ENCODE measurements around the gene PRPF40B.
A peak's percentile ranks its signal among the peaks of the same experiment; 100 is the strongest.

The PRPF40B gene

DNA sequence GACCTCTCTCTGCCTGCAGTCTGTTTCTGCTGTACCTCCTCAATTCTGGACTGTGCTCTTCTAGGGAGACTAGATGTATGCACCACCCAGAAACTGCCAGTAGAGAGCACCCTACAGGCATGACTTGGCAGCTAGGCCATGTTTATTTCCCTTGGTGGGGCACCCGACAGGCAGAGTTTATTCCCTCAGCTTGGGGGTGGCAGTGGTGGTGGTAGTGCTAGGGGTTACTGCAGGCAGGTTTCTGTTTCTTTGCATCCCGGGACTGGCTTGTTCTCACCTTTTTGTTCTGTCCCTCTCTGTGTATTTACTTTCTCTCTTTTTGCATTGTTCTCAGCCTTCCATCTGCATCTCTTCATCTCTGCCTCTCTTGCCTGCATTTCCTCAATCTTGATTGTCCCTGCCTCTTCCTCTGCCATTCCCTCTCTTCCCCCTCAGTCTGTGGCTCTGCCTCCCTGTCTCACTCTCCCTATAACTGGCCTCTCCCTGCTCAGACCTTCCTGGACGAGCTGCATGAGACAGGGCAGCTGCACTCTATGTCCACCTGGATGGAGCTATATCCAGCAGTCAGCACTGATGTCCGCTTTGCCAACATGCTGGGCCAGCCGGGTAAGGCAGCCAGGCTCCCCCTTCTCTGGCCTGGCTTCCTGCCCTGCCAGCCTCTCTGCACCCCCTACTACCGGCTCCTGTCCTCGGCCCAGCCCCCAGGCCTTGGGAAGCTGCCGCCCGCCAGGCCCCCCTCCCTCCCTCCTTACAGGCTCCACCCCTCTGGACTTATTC lies 13.8 kb downstream of the PRPF40B start:
- peak; percentile 6 for DNase-seq

- no peak for DNase-seq
Observed at GRCh38 chr12:49641748-49642369, 18.5 kb downstream of the PRPF40B start.

- no peak for DNase-seq
Observed at GRCh38 chr12:49642370-49642802, 19.0 kb downstream of the PRPF40B start.

GRCh38 chr12:49643135-49643534 lies 19.8 kb downstream of the PRPF40B start:
- DNase-seq: no peak

GRCh38 chr12:49643961-49644619 lies 20.7 kb downstream of the PRPF40B start:
- no peak for DNase-seq

DNA sequence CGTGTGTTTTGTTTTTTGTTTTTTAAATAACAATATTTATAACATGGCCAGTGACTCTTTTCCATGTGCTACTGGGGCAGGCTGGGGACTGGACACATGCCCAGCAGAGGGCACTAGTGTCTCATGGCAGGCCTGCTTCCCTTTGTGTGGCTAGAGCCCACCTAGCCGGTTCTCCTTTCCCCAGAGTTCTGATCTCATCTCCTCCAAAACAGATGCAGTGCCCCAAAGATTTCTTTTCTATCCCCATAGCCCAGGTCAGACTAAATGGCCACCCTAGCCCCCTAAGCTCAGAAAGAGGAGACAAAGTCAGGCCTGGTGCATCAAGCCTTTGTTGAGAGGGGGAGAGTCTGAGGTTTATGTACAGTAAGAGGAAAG lies 21.2 kb downstream of the PRPF40B start:
- peak; percentile 61 for DNase-seq

DNA sequence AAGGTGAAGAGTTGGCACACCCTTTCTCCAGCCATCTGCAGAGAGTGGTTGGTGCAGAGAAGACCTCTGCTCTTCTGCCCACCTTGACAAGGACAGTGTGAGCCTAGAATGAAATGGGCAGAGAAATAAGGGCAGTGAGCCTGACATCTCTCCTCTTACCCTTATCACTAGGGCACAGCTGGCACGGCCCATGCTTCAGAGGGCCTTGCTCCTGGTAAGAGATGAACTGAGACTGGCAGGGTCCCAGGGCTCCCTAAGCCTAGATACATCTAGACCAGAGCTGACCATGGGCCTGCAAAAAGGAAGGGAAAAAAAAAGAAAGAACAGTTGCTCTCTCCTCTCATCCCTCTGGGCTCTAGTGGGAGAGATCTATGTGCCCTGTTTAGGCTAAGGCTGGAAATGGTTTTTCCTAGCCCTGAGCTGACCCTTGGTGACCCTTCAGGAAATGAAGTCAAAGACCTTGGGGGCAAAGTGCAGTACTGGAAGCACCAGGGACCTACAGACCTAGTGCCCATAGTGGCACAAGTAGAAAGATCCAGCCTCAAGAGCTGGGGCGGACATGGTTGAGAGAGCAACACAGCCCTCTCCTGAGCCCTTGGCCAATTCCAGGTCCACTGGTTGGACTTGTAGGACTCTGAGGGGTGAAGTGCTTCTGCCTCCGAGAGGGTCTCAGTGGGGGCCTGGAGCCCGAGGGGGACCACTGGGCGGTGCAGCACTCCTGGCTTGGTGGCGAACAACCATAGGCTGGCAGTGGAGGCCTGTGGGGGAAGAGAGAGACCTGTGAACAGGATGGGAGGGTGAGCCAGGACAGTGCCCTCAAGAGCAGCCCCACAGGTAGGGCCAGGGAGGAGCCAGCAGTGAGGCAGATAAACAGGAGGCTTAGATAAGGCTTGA lies 22.0 kb downstream of the PRPF40B start:
- DNase-seq: no peak

GRCh38 chr12:49646331-49646830 lies 23.0 kb downstream of the PRPF40B start:
- DNase-seq: no peak

DNA sequence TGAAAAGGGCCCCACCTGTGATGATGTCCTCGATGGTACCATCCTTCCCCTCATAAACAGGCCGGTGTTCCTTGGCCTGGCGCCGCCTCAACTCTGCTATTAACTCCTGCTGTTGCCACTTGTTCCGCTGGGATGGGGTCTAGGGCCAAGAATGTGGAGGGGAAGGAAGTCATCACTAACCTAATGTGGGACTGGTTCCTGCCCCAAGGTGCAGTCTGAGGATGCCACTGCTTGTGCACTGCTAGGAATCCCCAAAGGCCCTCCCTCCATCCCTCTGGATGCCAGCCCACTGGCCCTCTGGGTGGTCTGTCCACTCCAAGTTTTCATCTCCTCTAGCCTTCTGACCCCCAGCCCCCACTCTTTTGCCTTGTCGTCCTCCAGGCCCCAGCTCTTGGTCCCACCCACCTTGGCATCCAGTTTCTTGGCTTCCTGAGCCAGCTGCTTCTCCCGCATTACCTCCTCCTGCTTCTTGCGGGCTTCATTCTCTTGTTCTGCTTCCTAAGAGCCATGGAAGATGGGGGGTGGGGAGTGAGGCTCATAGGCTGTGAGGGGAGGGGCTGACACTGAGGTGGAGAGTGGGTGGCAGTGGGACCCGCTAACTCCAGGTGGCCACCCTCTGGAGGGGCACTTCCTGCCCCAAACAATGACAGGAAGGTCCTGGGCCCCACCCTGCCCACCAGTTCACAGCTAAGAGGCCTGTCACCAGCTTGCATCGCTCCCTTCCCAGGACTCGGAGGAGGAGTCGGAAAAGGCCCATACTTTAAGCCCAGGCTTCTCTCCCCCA lies 23.7 kb downstream of the PRPF40B start:
- no peak for DNase-seq

DNA sequence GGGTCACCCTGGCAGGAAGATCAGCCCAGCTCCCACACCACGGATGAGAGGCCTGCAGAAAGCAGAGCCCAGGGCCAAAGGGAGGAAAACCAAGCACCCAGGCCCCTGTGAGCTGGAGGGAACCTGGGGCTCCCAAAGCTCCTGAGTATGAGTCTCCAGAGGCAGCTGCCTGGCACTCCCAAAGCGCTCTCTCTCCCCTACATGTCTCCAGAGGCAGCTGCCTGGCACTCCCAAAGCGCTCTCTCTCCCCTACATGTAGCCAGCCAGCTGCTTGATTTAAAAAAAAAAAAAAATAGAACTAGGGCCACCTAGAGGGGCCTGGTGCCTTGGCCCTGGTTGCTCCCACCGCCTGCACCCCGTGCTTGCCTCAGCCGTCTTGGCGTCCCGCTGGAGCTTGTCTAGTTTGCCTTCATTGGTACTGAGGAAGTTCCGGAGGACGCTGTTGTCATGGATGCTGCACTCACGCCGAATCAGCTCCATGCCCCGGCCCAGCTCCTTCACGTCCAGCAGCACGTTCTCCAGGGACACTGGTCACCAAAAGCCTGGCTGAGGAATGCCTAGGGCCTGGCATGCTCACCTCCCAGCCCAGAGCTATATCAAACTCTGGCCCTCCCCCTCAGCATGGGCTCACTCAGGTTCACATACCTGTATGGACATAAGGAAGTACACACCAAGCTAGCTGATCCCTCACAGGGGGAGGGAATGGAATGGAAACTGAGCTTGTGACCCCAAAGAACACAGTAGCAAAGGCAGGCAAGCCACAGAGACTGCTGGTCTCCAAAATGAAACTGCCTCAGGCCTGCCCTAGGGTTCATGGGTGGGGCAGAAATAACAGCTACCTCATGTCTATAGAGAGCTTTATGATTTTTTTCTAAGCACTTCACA lies 24.7 kb downstream of the PRPF40B start:
- DNase-seq: no peak

DNA sequence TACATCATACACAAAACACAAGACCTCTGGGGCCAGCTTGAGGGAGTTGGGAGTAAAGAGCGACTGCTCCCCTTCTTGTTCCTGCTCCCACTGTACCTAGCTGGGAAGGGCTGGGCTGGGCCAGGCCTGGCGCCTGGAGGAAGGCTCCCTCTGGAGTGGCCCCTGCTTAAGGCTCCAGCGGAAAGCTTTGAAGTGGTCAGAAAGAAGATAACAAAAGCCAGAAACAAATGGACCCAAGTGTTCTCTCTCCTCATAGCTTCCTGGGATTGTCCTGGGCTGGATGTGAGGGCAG lies 25.3 kb downstream of the PRPF40B start:
- no peak for DNase-seq

DNA sequence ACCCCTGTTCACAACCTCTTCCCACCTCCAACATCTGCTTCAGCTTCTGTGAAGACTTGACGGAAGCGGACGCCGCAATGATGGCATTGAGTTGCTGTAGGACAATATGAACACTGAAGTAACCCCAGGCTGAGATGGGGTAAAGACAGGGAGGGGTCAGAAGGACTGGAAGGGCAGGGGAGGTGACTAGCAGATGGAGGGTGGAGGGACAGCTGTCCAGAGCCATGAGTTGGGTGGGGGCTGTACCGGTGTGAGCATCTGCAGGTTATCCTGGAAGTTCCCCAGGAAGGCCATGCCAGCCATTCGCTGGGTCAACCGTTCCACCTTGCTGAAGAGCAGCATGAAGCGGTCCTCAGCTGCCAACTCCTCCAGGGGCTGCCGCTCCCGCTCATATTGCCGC lies 26.1 kb downstream of the PRPF40B start:
- DNase-seq: no peak

DNA sequence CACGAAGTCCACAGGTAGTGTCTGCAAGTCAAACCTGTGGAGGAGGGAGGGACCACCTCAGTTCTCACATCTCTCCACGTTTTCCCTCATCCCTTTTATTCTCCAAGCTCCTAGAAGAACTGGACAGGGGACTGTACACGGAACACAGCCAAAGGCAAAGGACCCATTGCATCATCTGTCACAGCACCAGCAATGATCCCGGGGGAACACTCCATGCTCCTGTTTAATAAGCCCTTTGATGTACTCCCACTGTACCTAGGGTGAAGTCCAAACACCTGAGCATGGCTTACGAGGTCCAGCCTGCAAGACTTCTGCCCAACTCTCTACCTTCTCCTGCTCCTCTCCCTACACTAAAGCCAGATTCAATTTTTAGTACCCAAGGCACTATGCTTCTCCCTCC lies 26.5 kb downstream of the PRPF40B start:
- no peak for DNase-seq

- peak; percentile 22 for DNase-seq
Observed at GRCh38 chr12:49651855-49652254, 28.5 kb downstream of the PRPF40B start.

GRCh38 chr12:49652921-49653520 lies 29.7 kb downstream of the PRPF40B start:
- no peak for DNase-seq

DNA sequence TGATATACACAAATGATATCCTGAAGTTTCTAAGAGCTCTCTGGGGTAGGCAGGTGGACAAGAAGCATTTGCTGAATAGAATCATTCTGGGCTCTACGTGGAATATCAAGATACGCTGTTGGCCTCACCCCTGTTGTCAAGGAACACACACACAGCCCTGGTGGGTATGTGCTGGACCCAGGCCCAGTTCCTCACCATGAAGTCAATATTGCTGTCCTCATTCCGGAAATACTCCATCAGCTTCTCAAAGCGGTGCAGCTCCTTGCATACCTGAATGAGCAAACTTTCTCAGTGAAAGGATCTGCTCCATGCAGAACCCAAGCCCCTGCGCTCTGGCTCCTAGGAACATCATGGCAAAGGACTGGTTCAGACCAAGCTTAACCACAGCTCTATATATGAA lies 31.4 kb downstream of the PRPF40B start:
- DNase-seq: no peak

GRCh38 chr12:49655595-49656236 lies 32.4 kb downstream of the PRPF40B start:
- DNase-seq: no peak

GRCh38 chr12:49658276-49658675 lies 34.9 kb downstream of the PRPF40B start:
- DNase-seq: no peak

GRCh38 chr12:49659753-49660152 lies 36.4 kb downstream of the PRPF40B start:
- no peak for DNase-seq

DNA sequence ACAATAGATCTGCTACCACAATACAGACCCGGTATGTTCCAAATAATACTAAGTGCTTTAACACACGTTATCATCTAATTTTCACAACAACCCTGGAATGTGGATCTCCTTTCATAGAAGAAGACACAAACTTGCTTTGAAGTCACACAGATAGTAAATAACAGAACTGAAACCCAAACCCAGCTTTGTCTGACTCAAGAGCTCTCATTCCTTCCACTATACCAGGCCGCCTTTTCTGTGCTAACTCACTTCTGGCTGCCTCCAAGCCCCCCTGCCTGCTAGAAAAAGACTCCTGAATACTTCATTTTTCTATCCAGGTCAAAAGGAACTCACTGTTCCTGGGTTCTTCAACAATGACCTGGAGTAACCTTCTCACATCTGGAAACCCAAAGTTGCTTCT lies 37.8 kb downstream of the PRPF40B start:
- no peak for DNase-seq

All from NCI-H1092 (cell line).